Stimulated activated CD4-positive, alpha-beta T cell treated with anti-CD3 and anti-CD28 coated beads, Interleukin-2, amount 100 ng/mL, for 48 hours (primary cell): ENCODE results near the gene TRMT1.
"Not testable (repeated sequence)": the region's sequence is repeated elsewhere in the genome, so short reads cannot be mapped to it uniquely, and the experiment has no call there.

ENCODE experiments used
- DNase-seq, 2 donors: peaks; one replicate each; pipeline ENCODE4 v3.0.0-alpha.2; 2020

Gene TRMT1

GRCh38 chr19:13116282-13117175 is at the start of gene TRMT1:
TRMT1 (minus strand) TSS chr19:13116740; CDS start chr19:13116399, 341 bp downstream.
- peak; percentile 85 to 93 for DNase-seq

GRCh38 chr19:13166151-13166550 is 49.6 kb upstream of the TRMT1 start:
- DNase-seq: not testable (repeated sequence)

GRCh38 chr19:13165162-13165997 is 48.8 kb upstream of the TRMT1 start:
- DNase-seq: no peak

- no peak for DNase-seq
Observed at GRCh38 chr19:13164343-13165161, 48.0 kb upstream of the TRMT1 start.

- no peak for DNase-seq
Observed at GRCh38 chr19:13163609-13164342, 47.2 kb upstream of the TRMT1 start.

- DNase-seq: peak; percentile 83 to 87
Observed at GRCh38 chr19:13162724-13163608, 46.4 kb upstream of the TRMT1 start.

- DNase-seq: no peak
Observed at GRCh38 chr19:13160557-13160956, 44.0 kb upstream of the TRMT1 start.

GRCh38 chr19:13159713-13160112 is 43.2 kb upstream of the TRMT1 start:
- no peak for DNase-seq

GRCh38 chr19:13155472-13156359 is 39.2 kb upstream of the TRMT1 start:
- no peak for DNase-seq

GRCh38 chr19:13154911-13155471 is 38.5 kb upstream of the TRMT1 start:
- peak; percentile 68 to 69 for DNase-seq

- peak; percentile 55 to 68 for DNase-seq
Observed at GRCh38 chr19:13154241-13154778, 37.8 kb upstream of the TRMT1 start.

- no peak for DNase-seq
Observed at GRCh38 chr19:13153569-13154240, 37.2 kb upstream of the TRMT1 start.

GRCh38 chr19:13152974-13153568 is 36.5 kb upstream of the TRMT1 start:
- DNase-seq: peak; percentile 99

- DNase-seq: peak in 1 of 2 donors; percentile 55
Observed at GRCh38 chr19:13152356-13152973, 35.9 kb upstream of the TRMT1 start.

GRCh38 chr19:13151605-13152355 is 35.2 kb upstream of the TRMT1 start:
- peak; percentile 93 to 94 for DNase-seq

GRCh38 chr19:13150931-13151604 is 34.5 kb upstream of the TRMT1 start:
- DNase-seq: no peak
